GM19455 (cell line): ENCODE measurements around the gene SPACA6.
"Not testable (repeated sequence)": the region's sequence is repeated elsewhere in the genome, so short reads cannot be mapped to it uniquely, and the experiment has no call there.

Experiments used
- ATAC-seq: cut with Tn5 transposase; IDR thresholded peaks from one replicate; pipeline ENCODE4 v1.9.1; 2021; ENCODE audit not compliant: unreplicated experiment

Gene SPACA6

GRCh38 chr19:51733742-51734522 lies 40.8 kb downstream of the SPACA6 start:
- ATAC-seq = no peak

- no peak for ATAC-seq
Observed at GRCh38 chr19:51735759-51736449, 42.8 kb downstream of the SPACA6 start.

GRCh38 chr19:51737389-51737788 lies 44.3 kb downstream of the SPACA6 start:
- no peak for ATAC-seq

- no peak for ATAC-seq
Observed at GRCh38 chr19:51737924-51738323, 44.8 kb downstream of the SPACA6 start.

DNA sequence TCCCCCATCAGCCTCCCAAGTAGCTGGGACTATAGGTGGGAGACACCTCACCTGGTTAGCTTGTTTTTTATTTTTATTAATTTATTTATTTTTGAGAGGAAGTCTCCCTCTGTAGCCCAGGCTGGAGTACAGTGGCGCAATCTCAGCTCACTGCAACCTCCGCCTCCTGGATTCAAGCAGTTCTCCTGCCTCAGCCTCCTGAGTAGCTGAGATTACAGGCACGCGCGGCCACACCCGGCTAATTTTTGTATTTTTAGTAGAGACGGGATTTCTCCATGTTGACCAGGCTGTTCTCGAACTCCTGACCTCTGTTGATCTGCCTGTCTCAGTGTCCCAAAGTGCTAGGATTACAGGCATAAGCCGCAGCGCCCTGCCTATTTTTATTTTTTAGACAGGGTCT lies 45.4 kb downstream of the SPACA6 start:
- not testable (repeated sequence) for ATAC-seq

DNA sequence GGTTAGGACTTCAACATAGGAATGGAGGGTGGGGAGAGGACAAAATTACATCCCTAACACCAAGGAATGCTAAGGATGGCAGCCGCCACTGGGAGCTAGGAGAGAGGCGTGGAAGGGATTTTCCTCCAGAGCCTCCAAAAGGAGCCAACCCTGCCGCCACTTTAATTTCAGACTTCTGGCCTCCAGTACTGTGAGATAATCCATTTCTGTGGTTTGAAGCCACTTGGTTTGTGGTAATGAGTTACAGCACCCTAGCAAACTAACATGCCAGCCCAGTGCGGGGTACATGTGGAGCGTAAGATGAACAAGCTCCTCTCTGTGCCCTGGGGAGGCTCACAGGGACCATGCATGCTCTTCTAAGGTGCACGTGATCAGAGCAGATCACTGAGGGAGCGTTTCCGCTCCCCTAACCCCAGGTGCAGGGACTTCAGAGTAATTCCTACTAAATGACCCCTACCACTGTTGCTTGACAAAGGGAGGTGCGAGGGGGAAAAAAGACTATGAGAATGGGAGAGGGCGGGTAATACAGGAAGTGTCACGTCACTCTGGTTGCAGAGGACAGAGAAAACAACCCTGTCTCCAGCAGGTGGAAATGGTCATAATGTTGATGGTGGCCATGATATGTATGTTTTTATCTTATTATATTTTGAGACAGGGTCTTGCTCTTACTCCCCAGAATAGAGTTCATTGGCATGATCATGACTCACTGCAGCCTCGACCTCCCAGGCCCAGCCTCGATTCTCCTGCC lies 46.5 kb downstream of the SPACA6 start:
- ATAC-seq = no peak

- no peak for ATAC-seq
Observed at GRCh38 chr19:51740356-51740755, 47.2 kb downstream of the SPACA6 start.

GRCh38 chr19:51742789-51743188 lies 49.7 kb downstream of the SPACA6 start:
- ATAC-seq = no peak

GRCh38 chr19:51743405-51743804 lies 50.3 kb downstream of the SPACA6 start:
- ATAC-seq = no peak

DNA sequence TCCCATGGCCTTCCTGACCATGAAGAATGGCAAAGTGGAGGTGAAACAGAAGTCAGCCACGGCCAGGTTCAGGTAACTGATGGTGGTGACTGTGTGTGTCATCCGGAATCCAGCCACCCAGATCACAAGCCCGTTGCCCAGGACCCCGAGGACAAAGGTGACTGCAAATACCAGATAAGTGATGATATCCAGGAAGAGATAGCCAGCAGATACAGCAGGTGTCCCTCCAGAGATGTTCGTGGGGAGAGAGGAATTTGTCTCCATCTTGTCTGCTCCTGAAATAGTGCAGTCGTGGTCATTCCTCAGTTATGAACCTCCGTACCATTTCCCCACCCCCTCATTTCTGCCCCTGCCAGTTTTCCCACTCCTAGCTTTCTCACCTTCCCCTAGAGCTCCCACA lies 53.6 kb downstream of the SPACA6 start:
- no peak for ATAC-seq

DNA sequence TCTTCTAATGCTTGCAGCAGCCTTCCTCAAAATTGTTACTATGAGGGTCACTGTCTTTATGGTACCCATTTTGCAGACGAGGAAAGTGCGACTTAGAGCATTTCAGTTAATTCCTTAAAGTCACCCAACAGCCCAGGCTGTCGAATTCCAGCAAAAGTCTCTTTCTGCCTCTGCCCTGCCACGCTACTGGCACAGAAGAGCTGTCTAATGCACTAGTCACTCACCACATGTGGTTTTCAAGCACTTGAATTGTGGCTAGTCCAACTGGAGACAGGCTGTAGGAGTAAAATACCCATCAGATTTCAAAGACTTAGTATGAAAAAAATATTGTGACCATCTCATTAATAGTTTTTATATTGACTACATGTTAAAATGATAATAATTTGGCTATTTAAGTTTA lies 56.8 kb downstream of the SPACA6 start:
- ATAC-seq = no peak

DNA sequence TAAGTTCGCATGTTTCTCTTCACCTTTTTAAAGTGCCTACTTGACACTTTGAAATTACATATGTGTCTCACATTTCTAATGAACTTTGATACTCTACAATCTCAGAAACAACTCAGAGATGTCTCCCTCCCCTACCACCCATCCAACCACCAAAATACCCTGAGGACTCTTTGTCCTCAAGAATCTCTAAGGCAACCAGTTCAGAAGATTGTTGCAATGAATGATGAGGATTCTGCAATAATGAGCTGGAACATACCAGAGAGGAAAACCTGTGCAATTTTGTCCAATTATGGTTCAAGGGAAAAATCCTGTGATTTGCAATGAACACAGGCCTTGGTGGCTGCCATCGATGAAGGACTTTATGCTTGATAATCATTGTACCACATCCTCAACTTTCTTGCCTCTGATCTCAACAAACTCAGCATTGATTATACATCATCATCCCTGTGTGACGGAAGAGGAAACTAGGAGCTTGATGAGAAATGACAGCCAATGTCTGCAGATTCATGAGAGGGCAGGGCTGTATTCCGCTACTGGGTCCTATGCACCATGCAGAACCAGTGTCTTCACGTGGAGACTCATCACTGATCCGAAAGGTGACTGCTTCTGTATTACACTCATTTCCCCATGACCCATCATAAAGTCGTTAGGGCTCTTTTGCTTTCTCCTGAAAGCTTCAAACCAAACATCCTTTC lies 57.4 kb downstream of the SPACA6 start:
- ATAC-seq = no peak

DNA sequence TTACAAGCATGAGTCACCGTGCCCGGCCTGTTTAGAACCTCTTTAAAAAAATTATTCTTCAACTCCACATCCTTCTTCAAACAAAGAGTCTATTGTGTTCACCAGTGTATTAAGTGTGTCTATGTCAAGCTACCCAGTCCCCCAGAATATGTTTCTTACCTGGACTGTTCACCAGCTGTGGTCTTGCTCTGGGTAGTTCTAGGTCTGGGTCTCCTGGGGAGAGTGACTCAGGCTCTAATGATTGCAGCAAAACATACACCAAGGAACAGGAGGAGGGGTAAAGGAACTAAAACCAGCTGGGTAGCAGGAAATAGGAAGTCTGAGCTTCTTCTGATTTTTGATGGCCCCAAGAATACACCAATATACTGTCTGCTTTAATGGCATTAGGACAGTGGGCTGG lies 58.5 kb downstream of the SPACA6 start, which contains the start of gene FPR1:
TSS of gene FPR1 (minus strand) at position 224 of the 400 bp plus-strand sequence. CDS start 4,884 bp downstream, outside the sequence.
- ATAC-seq = no peak

GRCh38 chr19:51754109-51754508 lies 61.0 kb downstream of the SPACA6 start:
- no peak for ATAC-seq

DNA sequence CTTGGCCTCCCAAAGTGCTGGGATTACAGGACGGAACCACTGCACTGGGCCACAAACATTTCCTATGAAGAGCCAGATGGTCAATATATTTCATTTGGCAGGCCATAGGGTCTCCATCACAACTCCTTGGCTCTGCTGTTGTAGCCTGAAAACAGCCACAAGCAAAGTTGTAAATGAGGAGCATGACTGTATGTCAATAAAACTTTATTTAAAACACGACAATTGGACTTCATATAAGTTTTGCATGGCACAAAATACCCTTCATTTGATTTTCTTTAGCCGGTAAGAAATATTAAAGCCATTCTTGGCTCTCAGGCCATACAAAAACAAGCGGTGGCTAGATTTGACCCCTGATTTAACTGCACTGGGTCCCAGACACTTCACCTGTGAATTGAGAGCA lies 61.6 kb downstream of the SPACA6 start:
- ATAC-seq = no peak
